HepG2 (cell line): Measurements from ENCODE around the gene CARHSP1. TPM values are rescaled to one million over a fixed set of nuclear protein-coding genes. Genes with fewer than 3 reads are reported as not detected.

Source experiments
- ELF4 ChIP-seq: sonication (generic); formaldehyde crosslinking; IDR thresholded peaks from 2 replicates; pipeline ENCODE4 v1.5.0; 2020; ENCODE audit warnings: missing genetic modification reagents, mild to moderate bottlenecking, moderate library complexity, borderline replicate concordance
- HMG20A ChIP-seq: IDR thresholded peaks from 2 replicates; pipeline ENCODE4 v1.6.1; 2016; ENCODE audit warnings: borderline replicate concordance
- MAZ ChIP-seq, 2 experiments: sonication (generic) in 1 of 2; formaldehyde crosslinking in 1 of 2; IDR thresholded peaks; 2 replicates each; pipeline versions ENCODE4 v1.5.0 to v1.6.1; 2012 to 2020; ENCODE audit warnings: low read depth in 2 of 2, mild to moderate bottlenecking in 2 of 2, borderline replicate concordance in 1 of 2, improper control_type of control experiment in 1 of 2, low read length in 1 of 2, missing genetic modification reagents in 1 of 2, moderate library complexity in 1 of 2
- MTERF4 ChIP-seq: sonication (generic); formaldehyde crosslinking; IDR thresholded peaks from 2 replicates; pipeline ENCODE4 v1.8.0; 2023; ENCODE audit warnings: mild to moderate bottlenecking, missing genetic modification reagents
- NR2F2 ChIP-seq: IDR thresholded peaks from 2 replicates; pipeline ENCODE4 v1.6.1; 2012; ENCODE audit warnings: low read depth, inconsistent platforms, borderline replicate concordance
- ZNF841 ChIP-seq: sonication (generic); formaldehyde crosslinking; IDR thresholded peaks from 2 replicates; pipeline ENCODE4 v1.8.1; 2023; ENCODE audit warnings: missing genetic modification reagents, borderline replicate concordance
- polyA plus RNA-seq, 8 experiments: library from polyadenylated mRNA; depleted of rRNA in 3 of 8; stranded (reverse) in 7 of 8; unstranded in 1 of 8; fragments of >200 nt; fragmentation: Illumina TruSeq in 4 of 8; extraction: Trizol in 4 of 8; gene quantifications; 2 replicates each; pipeline versions ENCODE4 v1.2.1 to v1.2.3, GENCODE V29; 2011 to 2016; ENCODE audit warnings: low read depth in 4 of 8, missing spikeins in 1 of 8, mixed read lengths in 1 of 8; ENCODE audit not compliant: insufficient read depth in 1 of 8
- total RNA-seq, 5 experiments: library from RNA; depleted of rRNA; stranded (reverse); fragments of >200 nt; fragmentation: Illumina TruSeq; extraction: Trizol; gene quantifications; 2 replicates each; pipeline ENCODE4 v1.2.3, GENCODE V29; 2016; ENCODE audit warnings: low read depth in 1 of 5
- TF ChIP-seq, protein P1 (sequence below): sonication (generic); formaldehyde crosslinking; IDR thresholded peaks from 2 replicates; pipeline ENCODE4 v1.5.0; 2020; ENCODE audit warnings: mild to moderate bottlenecking, missing genetic modification reagents
- TF ChIP-seq, protein P2 (sequence below): IDR thresholded peaks from 2 replicates; pipeline ENCODE4 v1.6.1; 2012; ENCODE audit warnings: low read length, improper control_type of control experiment
- TF ChIP-seq, protein P3 (sequence below): sonication (generic); formaldehyde crosslinking; IDR thresholded peaks from 2 replicates; pipeline ENCODE4 v1.9.0; 2021; ENCODE audit warnings: missing genetic modification reagents, borderline replicate concordance
- TF ChIP-seq, protein P4 (sequence below): sonication (generic); formaldehyde crosslinking; IDR thresholded peaks from 2 replicates; pipeline ENCODE4 v1.5.1; 2020; ENCODE audit warnings: mild to moderate bottlenecking, missing genetic modification reagents, borderline replicate concordance

CARHSP1 gene
- total and polyA plus RNA-seq, 2 of the 13 experiments (the other 11 are each of a cell fraction or from before 2014, with no cell fraction given), result 173 to 345 TPM

DNA sequence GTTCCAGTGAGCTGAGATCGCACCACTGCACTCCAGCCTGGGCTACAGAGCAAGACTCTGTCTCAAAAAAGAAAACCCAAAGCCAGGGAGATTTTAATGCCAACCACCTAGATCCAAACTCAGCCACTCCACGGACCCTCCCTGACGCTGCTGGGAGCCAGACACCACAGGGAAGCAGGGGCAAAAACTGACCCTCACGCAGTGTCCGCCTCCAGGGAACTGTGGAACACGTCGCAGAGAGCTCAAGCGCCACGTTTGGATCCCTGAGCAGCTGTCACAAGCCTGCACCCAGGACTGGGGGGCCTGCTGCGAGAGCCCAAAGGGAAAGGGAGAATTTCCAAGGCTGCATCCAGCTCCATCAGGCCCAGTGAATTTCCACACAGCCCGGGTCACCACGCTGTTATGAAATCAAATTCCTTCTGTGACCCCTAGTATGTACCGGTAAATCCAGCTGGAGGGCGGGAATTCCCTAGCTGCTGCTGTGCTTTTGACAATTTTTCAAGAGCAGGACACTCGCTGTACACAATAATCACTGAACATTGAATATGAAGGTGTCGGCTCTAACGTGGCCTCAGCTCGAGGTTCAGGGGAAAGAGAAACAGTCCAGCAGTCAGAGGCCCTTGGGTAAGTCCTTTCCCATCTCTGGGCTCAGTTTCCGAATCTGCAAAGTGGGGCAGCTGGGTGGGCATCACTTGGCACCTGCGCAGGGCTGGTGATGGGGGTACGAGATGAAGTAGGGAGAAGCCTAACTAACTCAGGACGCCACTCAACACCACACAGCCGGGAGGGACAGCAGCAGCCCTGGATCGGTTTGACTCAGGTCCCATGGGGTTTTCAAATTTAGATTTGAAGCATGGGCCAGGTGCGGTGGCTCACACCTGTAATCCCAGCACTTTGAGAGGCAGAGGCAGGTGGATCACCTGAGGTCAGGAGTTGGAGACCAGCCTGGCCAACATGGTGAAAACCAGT, 8.6 kb downstream of the CARHSP1 start (continued):
- TF ChIP-seq NR2F2, result no peak
- TF ChIP-seq, protein P1, sequence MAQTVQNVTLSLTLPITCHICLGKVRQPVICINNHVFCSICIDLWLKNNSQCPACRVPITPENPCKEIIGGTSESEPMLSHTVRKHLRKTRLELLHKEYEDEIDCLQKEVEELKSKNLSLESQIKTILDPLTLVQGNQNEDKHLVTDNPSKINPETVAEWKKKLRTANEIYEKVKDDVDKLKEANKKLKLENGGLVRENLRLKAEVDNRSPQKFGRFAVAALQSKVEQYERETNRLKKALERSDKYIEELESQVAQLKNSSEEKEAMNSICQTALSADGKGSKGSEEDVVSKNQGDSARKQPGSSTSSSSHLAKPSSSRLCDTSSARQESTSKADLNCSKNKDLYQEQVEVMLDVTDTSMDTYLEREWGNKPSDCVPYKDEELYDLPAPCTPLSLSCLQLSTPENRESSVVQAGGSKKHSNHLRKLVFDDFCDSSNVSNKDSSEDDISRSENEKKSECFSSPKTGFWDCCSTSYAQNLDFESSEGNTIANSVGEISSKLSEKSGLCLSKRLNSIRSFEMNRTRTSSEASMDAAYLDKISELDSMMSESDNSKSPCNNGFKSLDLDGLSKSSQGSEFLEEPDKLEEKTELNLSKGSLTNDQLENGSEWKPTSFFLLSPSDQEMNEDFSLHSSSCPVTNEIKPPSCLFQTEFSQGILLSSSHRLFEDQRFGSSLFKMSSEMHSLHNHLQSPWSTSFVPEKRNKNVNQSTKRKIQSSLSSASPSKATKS (CRISPR knock-in tag), result no peak
- TF ChIP-seq ELF4 (CRISPR knock-in tag), result no peak
- TF ChIP-seq, protein P2, sequence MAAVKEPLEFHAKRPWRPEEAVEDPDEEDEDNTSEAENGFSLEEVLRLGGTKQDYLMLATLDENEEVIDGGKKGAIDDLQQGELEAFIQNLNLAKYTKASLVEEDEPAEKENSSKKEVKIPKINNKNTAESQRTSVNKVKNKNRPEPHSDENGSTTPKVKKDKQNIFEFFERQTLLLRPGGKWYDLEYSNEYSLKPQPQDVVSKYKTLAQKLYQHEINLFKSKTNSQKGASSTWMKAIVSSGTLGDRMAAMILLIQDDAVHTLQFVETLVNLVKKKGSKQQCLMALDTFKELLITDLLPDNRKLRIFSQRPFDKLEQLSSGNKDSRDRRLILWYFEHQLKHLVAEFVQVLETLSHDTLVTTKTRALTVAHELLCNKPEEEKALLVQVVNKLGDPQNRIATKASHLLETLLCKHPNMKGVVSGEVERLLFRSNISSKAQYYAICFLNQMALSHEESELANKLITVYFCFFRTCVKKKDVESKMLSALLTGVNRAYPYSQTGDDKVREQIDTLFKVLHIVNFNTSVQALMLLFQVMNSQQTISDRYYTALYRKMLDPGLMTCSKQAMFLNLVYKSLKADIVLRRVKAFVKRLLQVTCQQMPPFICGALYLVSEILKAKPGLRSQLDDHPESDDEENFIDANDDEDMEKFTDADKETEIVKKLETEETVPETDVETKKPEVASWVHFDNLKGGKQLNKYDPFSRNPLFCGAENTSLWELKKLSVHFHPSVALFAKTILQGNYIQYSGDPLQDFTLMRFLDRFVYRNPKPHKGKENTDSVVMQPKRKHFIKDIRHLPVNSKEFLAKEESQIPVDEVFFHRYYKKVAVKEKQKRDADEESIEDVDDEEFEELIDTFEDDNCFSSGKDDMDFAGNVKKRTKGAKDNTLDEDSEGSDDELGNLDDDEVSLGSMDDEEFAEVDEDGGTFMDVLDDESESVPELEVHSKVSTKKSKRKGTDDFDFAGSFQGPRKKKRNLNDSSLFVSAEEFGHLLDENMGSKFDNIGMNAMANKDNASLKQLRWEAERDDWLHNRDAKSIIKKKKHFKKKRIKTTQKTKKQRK, result no peak
- TF ChIP-seq, protein P3, sequence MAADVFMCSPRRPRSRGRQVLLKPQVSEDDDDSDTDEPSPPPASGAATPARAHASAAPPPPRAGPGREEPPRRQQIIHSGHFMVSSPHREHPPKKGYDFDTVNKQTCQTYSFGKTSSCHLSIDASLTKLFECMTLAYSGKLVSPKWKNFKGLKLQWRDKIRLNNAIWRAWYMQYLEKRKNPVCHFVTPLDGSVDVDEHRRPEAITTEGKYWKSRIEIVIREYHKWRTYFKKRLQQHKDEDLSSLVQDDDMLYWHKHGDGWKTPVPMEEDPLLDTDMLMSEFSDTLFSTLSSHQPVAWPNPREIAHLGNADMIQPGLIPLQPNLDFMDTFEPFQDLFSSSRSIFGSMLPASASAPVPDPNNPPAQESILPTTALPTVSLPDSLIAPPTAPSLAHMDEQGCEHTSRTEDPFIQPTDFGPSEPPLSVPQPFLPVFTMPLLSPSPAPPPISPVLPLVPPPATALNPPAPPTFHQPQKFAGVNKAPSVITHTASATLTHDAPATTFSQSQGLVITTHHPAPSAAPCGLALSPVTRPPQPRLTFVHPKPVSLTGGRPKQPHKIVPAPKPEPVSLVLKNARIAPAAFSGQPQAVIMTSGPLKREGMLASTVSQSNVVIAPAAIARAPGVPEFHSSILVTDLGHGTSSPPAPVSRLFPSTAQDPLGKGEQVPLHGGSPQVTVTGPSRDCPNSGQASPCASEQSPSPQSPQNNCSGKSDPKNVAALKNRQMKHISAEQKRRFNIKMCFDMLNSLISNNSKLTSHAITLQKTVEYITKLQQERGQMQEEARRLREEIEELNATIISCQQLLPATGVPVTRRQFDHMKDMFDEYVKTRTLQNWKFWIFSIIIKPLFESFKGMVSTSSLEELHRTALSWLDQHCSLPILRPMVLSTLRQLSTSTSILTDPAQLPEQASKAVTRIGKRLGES (CRISPR knock-in tag), result no peak
- TF ChIP-seq MAZ (IDR thresholded peaks at IDR 0.05; ENCODE audit: borderline replicate concordance, low read depth, low read length), result peak; percentile 10; the same call in 1 of the 2 replicates
- peak; percentile 74 for TF ChIP-seq MAZ (CRISPR knock-in tag; IDR thresholded peaks at IDR 0.05; ENCODE audit: low read depth)
- peak; percentile 86; the same call in 1 of the 2 replicates for TF ChIP-seq HMG20A (CRISPR knock-in tag)
- no peak for TF ChIP-seq ZNF841 (CRISPR knock-in tag)
- no peak for TF ChIP-seq MTERF4 (CRISPR knock-in tag)
- TF ChIP-seq, protein P4, sequence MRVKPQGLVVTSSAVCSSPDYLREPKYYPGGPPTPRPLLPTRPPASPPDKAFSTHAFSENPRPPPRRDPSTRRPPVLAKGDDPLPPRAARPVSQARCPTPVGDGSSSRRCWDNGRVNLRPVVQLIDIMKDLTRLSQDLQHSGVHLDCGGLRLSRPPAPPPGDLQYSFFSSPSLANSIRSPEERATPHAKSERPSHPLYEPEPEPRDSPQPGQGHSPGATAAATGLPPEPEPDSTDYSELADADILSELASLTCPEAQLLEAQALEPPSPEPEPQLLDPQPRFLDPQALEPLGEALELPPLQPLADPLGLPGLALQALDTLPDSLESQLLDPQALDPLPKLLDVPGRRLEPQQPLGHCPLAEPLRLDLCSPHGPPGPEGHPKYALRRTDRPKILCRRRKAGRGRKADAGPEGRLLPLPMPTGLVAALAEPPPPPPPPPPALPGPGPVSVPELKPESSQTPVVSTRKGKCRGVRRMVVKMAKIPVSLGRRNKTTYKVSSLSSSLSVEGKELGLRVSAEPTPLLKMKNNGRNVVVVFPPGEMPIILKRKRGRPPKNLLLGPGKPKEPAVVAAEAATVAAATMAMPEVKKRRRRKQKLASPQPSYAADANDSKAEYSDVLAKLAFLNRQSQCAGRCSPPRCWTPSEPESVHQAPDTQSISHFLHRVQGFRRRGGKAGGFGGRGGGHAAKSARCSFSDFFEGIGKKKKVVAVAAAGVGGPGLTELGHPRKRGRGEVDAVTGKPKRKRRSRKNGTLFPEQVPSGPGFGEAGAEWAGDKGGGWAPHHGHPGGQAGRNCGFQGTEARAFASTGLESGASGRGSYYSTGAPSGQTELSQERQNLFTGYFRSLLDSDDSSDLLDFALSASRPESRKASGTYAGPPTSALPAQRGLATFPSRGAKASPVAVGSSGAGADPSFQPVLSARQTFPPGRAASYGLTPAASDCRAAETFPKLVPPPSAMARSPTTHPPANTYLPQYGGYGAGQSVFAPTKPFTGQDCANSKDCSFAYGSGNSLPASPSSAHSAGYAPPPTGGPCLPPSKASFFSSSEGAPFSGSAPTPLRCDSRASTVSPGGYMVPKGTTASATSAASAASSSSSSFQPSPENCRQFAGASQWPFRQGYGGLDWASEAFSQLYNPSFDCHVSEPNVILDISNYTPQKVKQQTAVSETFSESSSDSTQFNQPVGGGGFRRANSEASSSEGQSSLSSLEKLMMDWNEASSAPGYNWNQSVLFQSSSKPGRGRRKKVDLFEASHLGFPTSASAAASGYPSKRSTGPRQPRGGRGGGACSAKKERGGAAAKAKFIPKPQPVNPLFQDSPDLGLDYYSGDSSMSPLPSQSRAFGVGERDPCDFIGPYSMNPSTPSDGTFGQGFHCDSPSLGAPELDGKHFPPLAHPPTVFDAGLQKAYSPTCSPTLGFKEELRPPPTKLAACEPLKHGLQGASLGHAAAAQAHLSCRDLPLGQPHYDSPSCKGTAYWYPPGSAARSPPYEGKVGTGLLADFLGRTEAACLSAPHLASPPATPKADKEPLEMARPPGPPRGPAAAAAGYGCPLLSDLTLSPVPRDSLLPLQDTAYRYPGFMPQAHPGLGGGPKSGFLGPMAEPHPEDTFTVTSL (CRISPR knock-in tag), result peak; percentile 84
